Endothelial cell of hepatic sinusoid (primary cell): ENCODE results near the gene CPVL.
"Not testable (repeated sequence)": the region's sequence is repeated elsewhere in the genome, so short reads cannot be mapped to it uniquely, and the experiment has no call there.

Experiments
- in situ Hi-C: cut with HindIII; loops from 2 replicates; pipeline ENCODE4 v1.10.0; 2017; ENCODE audit warnings: low sequenced_read_pairs

CPVL gene

GRCh38 chr7:29120955-29121354, 25.4 kb downstream of the CPVL start:
- in situ Hi-C loops: no loop called here

- in situ Hi-C loops: no loop called here
These were observed 26.8 kb downstream of the CPVL start for GRCh38 chr7:29119538-29119937.

- in situ Hi-C loops: no loop called here
These were observed 29.8 kb downstream of the CPVL start for GRCh38 chr7:29116361-29117200.

- in situ Hi-C loops: no loop called here
These were observed 30.6 kb downstream of the CPVL start for GRCh38 chr7:29115753-29116152.

GRCh38 chr7:29115130-29115687, 31.1 kb downstream of the CPVL start:
- in situ Hi-C loops: no loop called here

- in situ Hi-C loops: not testable (repeated sequence)
These were observed 32.1 kb downstream of the CPVL start for GRCh38 chr7:29114266-29114665.

- in situ Hi-C loops: no loop called here
These were observed 32.8 kb downstream of the CPVL start for GRCh38 chr7:29113384-29114102.

GRCh38 chr7:29112721-29113120, 33.6 kb downstream of the CPVL start:
- in situ Hi-C loops: no loop called here

GRCh38 chr7:29109899-29110298, 36.4 kb downstream of the CPVL start:
- in situ Hi-C loops: loop anchor here (5.0 kb wide), 1 partner anchor 183 kb away; no protein-coding TSS in a partner anchor

GRCh38 chr7:29109358-29109757, 37.0 kb downstream of the CPVL start:
- in situ Hi-C loops: loop anchor here (5.0 kb wide), 1 partner anchor 182 kb away; no protein-coding TSS in a partner anchor

GRCh38 chr7:29107056-29107455, 39.3 kb downstream of the CPVL start:
- in situ Hi-C loops: loop anchor here (5.0 kb wide), 1 partner anchor 180 kb away; no protein-coding TSS in a partner anchor

- in situ Hi-C loops: loop anchor here (5.0 kb wide), 1 partner anchor 179 kb away; no protein-coding TSS in a partner anchor
These were observed 39.7 kb downstream of the CPVL start for GRCh38 chr7:29106669-29106988.

- in situ Hi-C loops: loop anchor here (5.0 kb wide), 1 partner anchor 179 kb away; no protein-coding TSS in a partner anchor
These were observed 40.3 kb downstream of the CPVL start for GRCh38 chr7:29105752-29106668.

GRCh38 chr7:29105191-29105590, 41.1 kb downstream of the CPVL start:
- in situ Hi-C loops: loop anchor here (5.0 kb wide), 1 partner anchor 178 kb away; no protein-coding TSS in a partner anchor

GRCh38 chr7:29102558-29103151, 43.7 kb downstream of the CPVL start:
- in situ Hi-C loops: no loop called here

- in situ Hi-C loops: no loop called here
These were observed 45.4 kb downstream of the CPVL start for GRCh38 chr7:29100924-29101323.

GRCh38 chr7:29099896-29100847, 46.2 kb downstream of the CPVL start:
- in situ Hi-C loops: no loop called here

- in situ Hi-C loops: no loop called here
These were observed 49.9 kb downstream of the CPVL start for GRCh38 chr7:29096446-29096730.
